ENCODE measurements around the gene PKD1.

DNA sequence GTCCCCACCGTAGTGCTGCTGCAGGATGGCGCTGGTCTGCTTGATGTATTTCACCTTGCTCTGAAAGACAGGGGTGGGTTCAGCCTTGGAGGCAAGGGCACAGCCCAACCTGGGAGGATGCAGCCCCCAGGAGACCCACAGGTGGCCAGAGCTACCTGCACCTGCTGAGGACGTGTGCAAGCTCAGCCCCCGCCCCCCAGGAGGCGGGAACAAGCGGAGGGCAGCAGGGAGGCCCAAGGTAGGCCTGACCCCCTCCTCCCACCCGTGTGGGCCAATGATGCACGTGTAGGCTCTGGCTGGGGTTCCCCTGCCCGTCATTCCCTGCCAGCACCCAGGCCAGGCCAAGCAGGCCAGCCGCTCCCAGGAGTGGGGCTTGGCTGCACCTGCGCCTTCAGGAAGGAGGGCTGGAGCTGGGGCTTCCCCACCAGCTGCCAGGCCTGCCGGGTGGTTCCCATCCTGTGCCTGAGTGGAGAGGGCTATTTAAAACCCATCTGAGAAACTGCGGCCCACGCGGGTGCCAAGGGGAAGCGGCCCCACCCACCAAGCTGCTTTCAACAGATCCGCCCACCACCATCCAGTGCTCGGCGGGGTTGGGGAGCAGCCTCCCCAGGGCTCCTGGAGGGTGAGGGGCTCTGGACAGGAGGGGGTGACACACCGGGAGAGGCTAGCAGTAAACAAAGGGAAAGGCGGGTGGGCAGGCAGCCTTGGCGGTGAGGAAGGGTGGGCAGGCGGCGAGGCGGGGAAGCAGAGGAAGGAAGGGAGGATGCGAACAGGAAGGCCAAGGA, 91.8 kb downstream of the PKD1 start:
- TF ChIP-seq, protein P1, sequence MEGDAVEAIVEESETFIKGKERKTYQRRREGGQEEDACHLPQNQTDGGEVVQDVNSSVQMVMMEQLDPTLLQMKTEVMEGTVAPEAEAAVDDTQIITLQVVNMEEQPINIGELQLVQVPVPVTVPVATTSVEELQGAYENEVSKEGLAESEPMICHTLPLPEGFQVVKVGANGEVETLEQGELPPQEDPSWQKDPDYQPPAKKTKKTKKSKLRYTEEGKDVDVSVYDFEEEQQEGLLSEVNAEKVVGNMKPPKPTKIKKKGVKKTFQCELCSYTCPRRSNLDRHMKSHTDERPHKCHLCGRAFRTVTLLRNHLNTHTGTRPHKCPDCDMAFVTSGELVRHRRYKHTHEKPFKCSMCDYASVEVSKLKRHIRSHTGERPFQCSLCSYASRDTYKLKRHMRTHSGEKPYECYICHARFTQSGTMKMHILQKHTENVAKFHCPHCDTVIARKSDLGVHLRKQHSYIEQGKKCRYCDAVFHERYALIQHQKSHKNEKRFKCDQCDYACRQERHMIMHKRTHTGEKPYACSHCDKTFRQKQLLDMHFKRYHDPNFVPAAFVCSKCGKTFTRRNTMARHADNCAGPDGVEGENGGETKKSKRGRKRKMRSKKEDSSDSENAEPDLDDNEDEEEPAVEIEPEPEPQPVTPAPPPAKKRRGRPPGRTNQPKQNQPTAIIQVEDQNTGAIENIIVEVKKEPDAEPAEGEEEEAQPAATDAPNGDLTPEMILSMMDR (IDR thresholded peaks at IDR 0.05; ENCODE audit: poor library complexity), result no peak
- no peak for TF ChIP-seq EZH2phosphoT487 (IDR thresholded peaks at IDR 0.05; ENCODE audit: low read depth, severe bottlenecking, unreplicated experiment)
